HEK293 (cell line): ENCODE results near the gene FALEC.

Experiments used
- KLF16 ChIP-seq: fragments of 450-650 bp; formaldehyde crosslinking; IDR thresholded peaks from 2 replicates; pipeline ENCODE4 v1.5.1; 2017; ENCODE audit warnings: missing biosample characterization, missing genetic modification characterization
- PRDM1 ChIP-seq: fragments of 450-650 bp; formaldehyde crosslinking; IDR thresholded peaks from 2 replicates; pipeline ENCODE4; 2016; ENCODE audit warnings: missing biosample characterization, missing genetic modification characterization
- SALL2 ChIP-seq: fragments of 450-650 bp; formaldehyde crosslinking; IDR thresholded peaks from 2 replicates; pipeline ENCODE4 v1.5.0; 2017; ENCODE audit warnings: missing biosample characterization, mild to moderate bottlenecking, missing genetic modification characterization, borderline replicate concordance
- ZBTB20 ChIP-seq: fragments of 450-650 bp; formaldehyde crosslinking; IDR thresholded peaks from 2 replicates; pipeline ENCODE4 v1.5.1; 2016; ENCODE audit warnings: missing biosample characterization, missing genetic modification characterization
- ZBTB7A ChIP-seq: fragments of 450-650 bp; formaldehyde crosslinking; IDR thresholded peaks from 2 replicates; pipeline ENCODE4 v1.5.1; 2016; ENCODE audit warnings: low read depth, missing biosample characterization, missing genetic modification characterization
- ZNF140 ChIP-seq: fragments of 450-650 bp; formaldehyde crosslinking; IDR thresholded peaks from 2 replicates; pipeline ENCODE4 v1.5.1; 2016; ENCODE audit warnings: missing biosample characterization, missing genetic modification characterization
- ZNF155 ChIP-seq: fragments of 450-650 bp; formaldehyde crosslinking; IDR thresholded peaks from 2 replicates; pipeline ENCODE4 v1.5.1; 2016; ENCODE audit warnings: missing biosample characterization, missing genetic modification characterization
- ZNF2 ChIP-seq: fragments of 450-650 bp; formaldehyde crosslinking; IDR thresholded peaks from 2 replicates; pipeline ENCODE4 v1.5.1; 2016; ENCODE audit warnings: missing biosample characterization, missing genetic modification characterization
- ZNF202 ChIP-seq: fragments of 450-650 bp; formaldehyde crosslinking; IDR thresholded peaks from 2 replicates; pipeline ENCODE4 v1.5.1; 2016; ENCODE audit warnings: missing biosample characterization, missing genetic modification characterization, borderline replicate concordance
- ZNF266 ChIP-seq: fragments of 450-650 bp; formaldehyde crosslinking; IDR thresholded peaks from 2 replicates; pipeline ENCODE4 v1.5.1; 2016; ENCODE audit warnings: missing biosample characterization, missing genetic modification characterization, low read depth
- ZNF37A ChIP-seq: fragments of 450-650 bp; IDR thresholded peaks from 2 replicates; pipeline ENCODE4 v1.5.1; 2018; ENCODE audit warnings: missing biosample characterization, missing genetic modification characterization
- ZNF391 ChIP-seq: fragments of 450-650 bp; formaldehyde crosslinking; IDR thresholded peaks from 2 replicates; pipeline ENCODE4 v1.5.1; 2016; ENCODE audit warnings: low read depth, missing biosample characterization, missing genetic modification characterization, borderline replicate concordance
- ZNF416 ChIP-seq: fragments of 450-650 bp; formaldehyde crosslinking; IDR thresholded peaks from 2 replicates; pipeline ENCODE4 v1.5.1; 2016; ENCODE audit warnings: missing biosample characterization, missing genetic modification characterization
- ZNF501 ChIP-seq: fragments of 450-650 bp; formaldehyde crosslinking; IDR thresholded peaks from 2 replicates; pipeline ENCODE4 v1.5.1; 2016; ENCODE audit warnings: missing biosample characterization, missing genetic modification characterization
- ZNF510 ChIP-seq: fragments of 450-650 bp; formaldehyde crosslinking; IDR thresholded peaks from 2 replicates; pipeline ENCODE4 v1.5.1; 2018; ENCODE audit warnings: mild to moderate bottlenecking, missing genetic modification characterization, missing biosample characterization; ENCODE audit not compliant: insufficient replicate concordance
- ZNF610 ChIP-seq: fragments of 450-650 bp; formaldehyde crosslinking; IDR thresholded peaks from 2 replicates; pipeline ENCODE4 v1.5.1; 2016; ENCODE audit warnings: missing biosample characterization, missing genetic modification characterization, borderline replicate concordance
- ZNF624 ChIP-seq: fragments of 450-650 bp; formaldehyde crosslinking; IDR thresholded peaks from 2 replicates; pipeline ENCODE4 v1.5.1; 2017; ENCODE audit warnings: missing biosample characterization, missing genetic modification characterization
- ZNF768 ChIP-seq: fragments of 450-650 bp; formaldehyde crosslinking; IDR thresholded peaks from 2 replicates; pipeline ENCODE4 v1.5.1; 2018; ENCODE audit warnings: missing biosample characterization, mild to moderate bottlenecking, missing genetic modification characterization
- ZNF776 ChIP-seq: fragments of 450-650 bp; formaldehyde crosslinking; IDR thresholded peaks from 2 replicates; pipeline ENCODE4 v1.5.0; 2017; ENCODE audit warnings: missing biosample characterization, missing genetic modification characterization, borderline replicate concordance
- ZNF843 ChIP-seq: fragments of 450-650 bp; formaldehyde crosslinking; IDR thresholded peaks from 2 replicates; pipeline ENCODE4 v1.5.1; 2016; ENCODE audit warnings: missing biosample characterization, missing genetic modification characterization
- TF ChIP-seq, protein P1 (sequence below): fragments of 450-650 bp; formaldehyde crosslinking; IDR thresholded peaks from 2 replicates; pipeline ENCODE4 v1.5.1; 2016; ENCODE audit warnings: missing biosample characterization, missing genetic modification characterization, borderline replicate concordance
- TF ChIP-seq, protein P2 (sequence below): fragments of 450-650 bp; IDR thresholded peaks from 2 replicates; pipeline ENCODE4 v1.5.1; 2018; ENCODE audit warnings: missing biosample characterization, mild to moderate bottlenecking, missing genetic modification characterization
- TF ChIP-seq, protein P3 (sequence below): fragments of 450-650 bp; formaldehyde crosslinking; IDR thresholded peaks from 2 replicates; pipeline ENCODE4 v1.5.1; 2016; ENCODE audit warnings: missing biosample characterization, missing genetic modification characterization
- TF ChIP-seq, protein P4 (sequence below): fragments of 450-650 bp; formaldehyde crosslinking; IDR thresholded peaks from 2 replicates; pipeline ENCODE4 v1.5.1; 2016; ENCODE audit warnings: missing biosample characterization, missing genetic modification characterization
- TF ChIP-seq, protein P5 (sequence below): fragments of 450-650 bp; formaldehyde crosslinking; IDR thresholded peaks from 2 replicates; pipeline ENCODE4 v1.5.1; 2016; ENCODE audit warnings: missing biosample characterization, missing genetic modification characterization
- TF ChIP-seq, protein P6 (sequence below): fragments of 450-650 bp; formaldehyde crosslinking; IDR thresholded peaks from 2 replicates; pipeline ENCODE4 v1.5.1; 2017; ENCODE audit warnings: missing biosample characterization, missing genetic modification characterization

The FALEC gene

DNA sequence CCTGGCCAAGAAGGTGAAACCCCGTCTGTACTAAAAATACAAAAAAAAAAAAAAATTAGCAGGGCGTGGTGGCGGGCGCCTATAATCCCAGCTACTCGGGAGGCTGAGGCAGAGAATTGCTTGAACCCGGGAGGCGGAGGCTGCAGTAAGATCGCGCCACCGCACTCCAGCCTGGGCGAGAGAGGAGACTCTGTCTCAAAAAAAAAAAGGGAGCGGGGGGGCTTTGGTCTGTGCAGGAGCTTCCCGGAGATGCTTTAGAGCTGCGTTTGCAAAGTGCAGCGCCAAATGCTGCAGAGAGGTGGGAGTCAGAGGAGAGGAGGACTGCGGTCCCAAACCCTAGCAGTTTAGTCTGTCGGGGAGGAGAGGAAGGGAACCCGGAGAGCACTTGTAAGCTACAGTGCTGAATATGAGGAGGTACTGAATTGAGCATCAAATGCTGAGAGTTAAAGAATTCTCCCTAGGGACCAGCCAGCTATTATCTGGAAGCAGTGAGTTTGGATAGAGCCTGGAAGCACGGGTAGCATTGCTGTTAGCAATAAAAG, 569 bp downstream of the FALEC start (continued):
- TF ChIP-seq ZNF501 (tag by site-specific recombination) (peak; percentile 30; the same call in 1 of the 2 replicates), ZNF624 (tag by site-specific recombination) (no peak), ZNF768 (no peak), ZBTB20 (tag by site-specific recombination) (peak; percentile 8; the same call in 1 of the 2 replicates), KLF16 (no peak), ZNF140 (no peak), ZNF843 (tag by site-specific recombination) (0 out of 2 replicates have a peak, but pooled peaks have one; percentile 38), ZNF155 (no peak), ZNF37A (no peak), ZNF391 (tag by site-specific recombination) (no peak), ZNF266 (no peak), ZNF776 (no peak), ZNF510 (tag by site-specific recombination) (no peak), ZBTB7A (tag by site-specific recombination) (no peak), ZNF202 (tag by site-specific recombination) (no peak), PRDM1 (no peak; the same call in 1 of the 2 replicates), SALL2 (tag by site-specific recombination) (no peak), ZNF416 (tag by site-specific recombination) (no peak), ZNF610 (tag by site-specific recombination) (no peak), ZNF2 (tag by site-specific recombination) (no peak)
- TF ChIP-seq, protein P1, sequence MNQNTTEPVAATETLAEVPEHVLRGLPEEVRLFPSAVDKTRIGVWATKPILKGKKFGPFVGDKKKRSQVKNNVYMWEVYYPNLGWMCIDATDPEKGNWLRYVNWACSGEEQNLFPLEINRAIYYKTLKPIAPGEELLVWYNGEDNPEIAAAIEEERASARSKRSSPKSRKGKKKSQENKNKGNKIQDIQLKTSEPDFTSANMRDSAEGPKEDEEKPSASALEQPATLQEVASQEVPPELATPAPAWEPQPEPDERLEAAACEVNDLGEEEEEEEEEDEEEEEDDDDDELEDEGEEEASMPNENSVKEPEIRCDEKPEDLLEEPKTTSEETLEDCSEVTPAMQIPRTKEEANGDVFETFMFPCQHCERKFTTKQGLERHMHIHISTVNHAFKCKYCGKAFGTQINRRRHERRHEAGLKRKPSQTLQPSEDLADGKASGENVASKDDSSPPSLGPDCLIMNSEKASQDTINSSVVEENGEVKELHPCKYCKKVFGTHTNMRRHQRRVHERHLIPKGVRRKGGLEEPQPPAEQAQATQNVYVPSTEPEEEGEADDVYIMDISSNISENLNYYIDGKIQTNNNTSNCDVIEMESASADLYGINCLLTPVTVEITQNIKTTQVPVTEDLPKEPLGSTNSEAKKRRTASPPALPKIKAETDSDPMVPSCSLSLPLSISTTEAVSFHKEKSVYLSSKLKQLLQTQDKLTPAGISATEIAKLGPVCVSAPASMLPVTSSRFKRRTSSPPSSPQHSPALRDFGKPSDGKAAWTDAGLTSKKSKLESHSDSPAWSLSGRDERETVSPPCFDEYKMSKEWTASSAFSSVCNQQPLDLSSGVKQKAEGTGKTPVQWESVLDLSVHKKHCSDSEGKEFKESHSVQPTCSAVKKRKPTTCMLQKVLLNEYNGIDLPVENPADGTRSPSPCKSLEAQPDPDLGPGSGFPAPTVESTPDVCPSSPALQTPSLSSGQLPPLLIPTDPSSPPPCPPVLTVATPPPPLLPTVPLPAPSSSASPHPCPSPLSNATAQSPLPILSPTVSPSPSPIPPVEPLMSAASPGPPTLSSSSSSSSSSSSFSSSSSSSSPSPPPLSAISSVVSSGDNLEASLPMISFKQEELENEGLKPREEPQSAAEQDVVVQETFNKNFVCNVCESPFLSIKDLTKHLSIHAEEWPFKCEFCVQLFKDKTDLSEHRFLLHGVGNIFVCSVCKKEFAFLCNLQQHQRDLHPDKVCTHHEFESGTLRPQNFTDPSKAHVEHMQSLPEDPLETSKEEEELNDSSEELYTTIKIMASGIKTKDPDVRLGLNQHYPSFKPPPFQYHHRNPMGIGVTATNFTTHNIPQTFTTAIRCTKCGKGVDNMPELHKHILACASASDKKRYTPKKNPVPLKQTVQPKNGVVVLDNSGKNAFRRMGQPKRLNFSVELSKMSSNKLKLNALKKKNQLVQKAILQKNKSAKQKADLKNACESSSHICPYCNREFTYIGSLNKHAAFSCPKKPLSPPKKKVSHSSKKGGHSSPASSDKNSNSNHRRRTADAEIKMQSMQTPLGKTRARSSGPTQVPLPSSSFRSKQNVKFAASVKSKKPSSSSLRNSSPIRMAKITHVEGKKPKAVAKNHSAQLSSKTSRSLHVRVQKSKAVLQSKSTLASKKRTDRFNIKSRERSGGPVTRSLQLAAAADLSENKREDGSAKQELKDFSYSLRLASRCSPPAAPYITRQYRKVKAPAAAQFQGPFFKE (tag by site-specific recombination) = no peak
- TF ChIP-seq, protein P2, sequence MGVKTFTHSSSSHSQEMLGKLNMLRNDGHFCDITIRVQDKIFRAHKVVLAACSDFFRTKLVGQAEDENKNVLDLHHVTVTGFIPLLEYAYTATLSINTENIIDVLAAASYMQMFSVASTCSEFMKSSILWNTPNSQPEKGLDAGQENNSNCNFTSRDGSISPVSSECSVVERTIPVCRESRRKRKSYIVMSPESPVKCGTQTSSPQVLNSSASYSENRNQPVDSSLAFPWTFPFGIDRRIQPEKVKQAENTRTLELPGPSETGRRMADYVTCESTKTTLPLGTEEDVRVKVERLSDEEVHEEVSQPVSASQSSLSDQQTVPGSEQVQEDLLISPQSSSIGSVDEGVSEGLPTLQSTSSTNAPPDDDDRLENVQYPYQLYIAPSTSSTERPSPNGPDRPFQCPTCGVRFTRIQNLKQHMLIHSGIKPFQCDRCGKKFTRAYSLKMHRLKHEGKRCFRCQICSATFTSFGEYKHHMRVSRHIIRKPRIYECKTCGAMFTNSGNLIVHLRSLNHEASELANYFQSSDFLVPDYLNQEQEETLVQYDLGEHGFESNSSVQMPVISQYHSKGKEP = no peak
- TF ChIP-seq, protein P3, sequence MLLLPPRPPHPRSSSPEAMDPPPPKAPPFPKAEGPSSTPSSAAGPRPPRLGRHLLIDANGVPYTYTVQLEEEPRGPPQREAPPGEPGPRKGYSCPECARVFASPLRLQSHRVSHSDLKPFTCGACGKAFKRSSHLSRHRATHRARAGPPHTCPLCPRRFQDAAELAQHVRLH (tag by site-specific recombination) = no peak
- TF ChIP-seq, protein P4, sequence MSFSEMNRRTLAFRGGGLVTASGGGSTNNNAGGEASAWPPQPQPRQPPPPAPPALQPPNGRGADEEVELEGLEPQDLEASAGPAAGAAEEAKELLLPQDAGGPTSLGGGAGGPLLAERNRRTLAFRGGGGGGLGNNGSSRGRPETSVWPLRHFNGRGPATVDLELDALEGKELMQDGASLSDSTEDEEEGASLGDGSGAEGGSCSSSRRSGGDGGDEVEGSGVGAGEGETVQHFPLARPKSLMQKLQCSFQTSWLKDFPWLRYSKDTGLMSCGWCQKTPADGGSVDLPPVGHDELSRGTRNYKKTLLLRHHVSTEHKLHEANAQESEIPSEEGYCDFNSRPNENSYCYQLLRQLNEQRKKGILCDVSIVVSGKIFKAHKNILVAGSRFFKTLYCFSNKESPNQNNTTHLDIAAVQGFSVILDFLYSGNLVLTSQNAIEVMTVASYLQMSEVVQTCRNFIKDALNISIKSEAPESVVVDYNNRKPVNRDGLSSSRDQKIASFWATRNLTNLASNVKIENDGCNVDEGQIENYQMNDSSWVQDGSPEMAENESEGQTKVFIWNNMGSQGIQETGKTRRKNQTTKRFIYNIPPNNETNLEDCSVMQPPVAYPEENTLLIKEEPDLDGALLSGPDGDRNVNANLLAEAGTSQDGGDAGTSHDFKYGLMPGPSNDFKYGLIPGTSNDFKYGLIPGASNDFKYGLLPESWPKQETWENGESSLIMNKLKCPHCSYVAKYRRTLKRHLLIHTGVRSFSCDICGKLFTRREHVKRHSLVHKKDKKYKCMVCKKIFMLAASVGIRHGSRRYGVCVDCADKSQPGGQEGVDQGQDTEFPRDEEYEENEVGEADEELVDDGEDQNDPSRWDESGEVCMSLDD (tag by site-specific recombination) = 0 out of 2 replicates have a peak, but pooled peaks have one; percentile 0
- TF ChIP-seq, protein P5, sequence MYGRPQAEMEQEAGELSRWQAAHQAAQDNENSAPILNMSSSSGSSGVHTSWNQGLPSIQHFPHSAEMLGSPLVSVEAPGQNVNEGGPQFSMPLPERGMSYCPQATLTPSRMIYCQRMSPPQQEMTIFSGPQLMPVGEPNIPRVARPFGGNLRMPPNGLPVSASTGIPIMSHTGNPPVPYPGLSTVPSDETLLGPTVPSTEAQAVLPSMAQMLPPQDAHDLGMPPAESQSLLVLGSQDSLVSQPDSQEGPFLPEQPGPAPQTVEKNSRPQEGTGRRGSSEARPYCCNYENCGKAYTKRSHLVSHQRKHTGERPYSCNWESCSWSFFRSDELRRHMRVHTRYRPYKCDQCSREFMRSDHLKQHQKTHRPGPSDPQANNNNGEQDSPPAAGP (tag by site-specific recombination) = no peak
- TF ChIP-seq, protein P6, sequence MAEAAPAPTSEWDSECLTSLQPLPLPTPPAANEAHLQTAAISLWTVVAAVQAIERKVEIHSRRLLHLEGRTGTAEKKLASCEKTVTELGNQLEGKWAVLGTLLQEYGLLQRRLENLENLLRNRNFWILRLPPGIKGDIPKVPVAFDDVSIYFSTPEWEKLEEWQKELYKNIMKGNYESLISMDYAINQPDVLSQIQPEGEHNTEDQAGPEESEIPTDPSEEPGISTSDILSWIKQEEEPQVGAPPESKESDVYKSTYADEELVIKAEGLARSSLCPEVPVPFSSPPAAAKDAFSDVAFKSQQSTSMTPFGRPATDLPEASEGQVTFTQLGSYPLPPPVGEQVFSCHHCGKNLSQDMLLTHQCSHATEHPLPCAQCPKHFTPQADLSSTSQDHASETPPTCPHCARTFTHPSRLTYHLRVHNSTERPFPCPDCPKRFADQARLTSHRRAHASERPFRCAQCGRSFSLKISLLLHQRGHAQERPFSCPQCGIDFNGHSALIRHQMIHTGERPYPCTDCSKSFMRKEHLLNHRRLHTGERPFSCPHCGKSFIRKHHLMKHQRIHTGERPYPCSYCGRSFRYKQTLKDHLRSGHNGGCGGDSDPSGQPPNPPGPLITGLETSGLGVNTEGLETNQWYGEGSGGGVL = no peak; the same call in 1 of the 2 replicates
